Measurements from ENCODE around the gene PCDHGA8. TPM values are rescaled to one million over a fixed set of nuclear protein-coding genes. Genes with fewer than 3 reads are reported as not detected.
"Not testable (repeated sequence)": the region's sequence is repeated elsewhere in the genome, so short reads cannot be mapped to it uniquely, and the experiment has no call there.

The PCDHGA8 gene
- polyA plus RNA-seq, 2 of the 4 experiments (the other 2 are of a cell fraction) = 0.03 to 0.08 TPM

DNA sequence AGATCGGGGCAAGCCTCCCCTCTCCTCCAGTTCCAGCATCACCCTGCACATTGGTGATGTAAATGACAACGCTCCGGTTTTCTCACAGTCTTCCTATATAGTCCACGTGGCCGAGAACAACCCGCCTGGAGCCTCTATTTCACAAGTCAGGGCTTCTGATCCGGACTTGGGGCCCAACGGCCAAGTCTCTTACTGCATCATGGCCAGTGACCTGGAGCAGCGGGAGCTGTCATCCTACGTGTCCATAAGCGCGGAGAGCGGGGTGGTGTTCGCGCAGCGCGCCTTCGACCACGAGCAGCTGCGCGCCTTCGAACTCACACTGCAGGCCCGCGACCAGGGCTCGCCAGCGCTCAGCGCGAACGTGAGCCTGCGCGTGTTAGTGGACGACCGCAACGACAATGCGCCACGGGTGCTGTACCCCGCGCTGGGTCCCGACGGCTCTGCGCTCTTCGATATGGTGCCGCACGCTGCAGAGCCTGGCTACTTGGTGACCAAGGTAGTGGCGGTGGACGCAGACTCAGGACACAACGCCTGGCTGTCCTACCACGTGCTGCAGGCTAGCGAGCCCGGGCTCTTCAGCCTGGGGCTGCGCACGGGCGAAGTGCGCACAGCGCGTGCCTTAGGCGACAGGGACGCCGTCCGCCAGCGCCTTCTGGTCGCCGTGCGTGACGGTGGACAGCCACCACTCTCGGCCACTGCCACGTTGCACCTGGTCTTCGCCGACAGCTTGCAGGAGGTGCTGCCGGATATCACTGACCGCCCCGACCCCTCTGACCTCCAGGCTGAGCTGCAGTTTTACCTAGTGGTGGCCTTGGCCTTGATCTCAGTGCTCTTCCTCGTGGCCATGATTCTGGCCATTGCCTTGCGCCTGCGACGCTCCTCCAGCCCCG is 3.0 kb upstream of the PCDHGA8 start (continued):
- no peak for TF ChIP-seq RCOR1 (IDR thresholded peaks at IDR 0.05; ENCODE audit: low read depth, low read length)
- TF ChIP-seq ZSCAN20 (CRISPR knock-in tag; IDR thresholded peaks at IDR 0.05) = no peak
- TF ChIP-seq JUN (IDR thresholded peaks at IDR 0.05) = no peak
- no peak for TF ChIP-seq ZC3H11A (IDR thresholded peaks at IDR 0.05)
- no peak for TF ChIP-seq RFX5 (IDR thresholded peaks at IDR 0.05)
- TF ChIP-seq USF2 (IDR thresholded peaks at IDR 0.05) = no peak

GRCh38 chr5:141393267-141393666 is 834 bp downstream of the PCDHGA8 start:
- FAIRE-seq = no peak
- no peaks in the 10 kb centered on the region for H3K4me1 ChIP-seq
- no peak for DNase-seq (ENCODE audit: low read depth in 1 of 2, low spot score in 1 of 2)
- ChIA-PET POLR2A (no interaction called here), CTCF (interaction anchor here (0.9 to 1.5 kb wide), 5 partner anchors 10 to 165 kb away, joined by 3 to 5 read pairs (median 4); partner anchors contain the start of genes PCDHGA7, PCDHGB1 and PCDHGB3)
- TF ChIP-seq RARB (CRISPR knock-in tag; IDR thresholded peaks at IDR 0.05) (no peak), EHF (CRISPR knock-in tag; IDR thresholded peaks at IDR 0.05) (no peak), MAX (IDR thresholded peaks at IDR 0.05) (no peak), MYC (IDR thresholded peaks at IDR 0.05; ENCODE audit: borderline replicate concordance, low read length) (no peak), ZSCAN20 (CRISPR knock-in tag; IDR thresholded peaks at IDR 0.05) (no peak), HOXA7 (CRISPR knock-in tag; IDR thresholded peaks at IDR 0.05) (no peak), ZFP36 (IDR thresholded peaks at IDR 0.05; ENCODE audit: borderline replicate concordance, partially characterized antibody) (no peak), HOXB13 (CRISPR knock-in tag; IDR thresholded peaks at IDR 0.05; ENCODE audit: low read depth) (no peak), SMC3 (IDR thresholded peaks at IDR 0.05) (no peak), USF2 (IDR thresholded peaks at IDR 0.05) (no peak), ZNF302 (CRISPR knock-in tag; IDR thresholded peaks at IDR 0.05) (no peak), RCOR1 (IDR thresholded peaks at IDR 0.05; ENCODE audit: low read depth, low read length) (no peak), CBX8 (IDR thresholded peaks at IDR 0.05) (no peak), RNF2 (IDR thresholded peaks at IDR 0.05; ENCODE audit: borderline replicate concordance, low read depth) (no peak), GATA3 (IDR thresholded peaks at IDR 0.05; ENCODE audit: borderline replicate concordance) (no peak), SREBF2 (IDR thresholded peaks at IDR 0.05) (no peak), POLR2AphosphoS2 (conservative IDR thresholded peaks at IDR 0.05; ENCODE audit: low read length) (no peak)
- TF ChIP-seq, protein P1, sequence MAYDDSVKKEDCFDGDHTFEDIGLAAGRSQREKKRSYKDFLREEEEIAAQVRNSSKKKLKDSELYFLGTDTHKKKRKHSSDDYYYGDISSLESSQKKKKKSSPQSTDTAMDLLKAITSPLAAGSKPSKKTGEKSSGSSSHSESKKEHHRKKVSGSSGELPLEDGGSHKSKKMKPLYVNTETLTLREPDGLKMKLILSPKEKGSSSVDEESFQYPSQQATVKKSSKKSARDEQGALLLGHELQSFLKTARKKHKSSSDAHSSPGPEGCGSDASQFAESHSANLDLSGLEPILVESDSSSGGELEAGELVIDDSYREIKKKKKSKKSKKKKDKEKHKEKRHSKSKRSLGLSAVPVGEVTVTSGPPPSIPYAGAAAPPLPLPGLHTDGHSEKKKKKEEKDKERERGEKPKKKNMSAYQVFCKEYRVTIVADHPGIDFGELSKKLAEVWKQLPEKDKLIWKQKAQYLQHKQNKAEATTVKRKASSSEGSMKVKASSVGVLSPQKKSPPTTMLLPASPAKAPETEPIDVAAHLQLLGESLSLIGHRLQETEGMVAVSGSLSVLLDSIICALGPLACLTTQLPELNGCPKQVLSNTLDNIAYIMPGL (CRISPR knock-in tag; IDR thresholded peaks at IDR 0.05; ENCODE audit: borderline replicate concordance) = no peak
- TF ChIP-seq, protein P2, sequence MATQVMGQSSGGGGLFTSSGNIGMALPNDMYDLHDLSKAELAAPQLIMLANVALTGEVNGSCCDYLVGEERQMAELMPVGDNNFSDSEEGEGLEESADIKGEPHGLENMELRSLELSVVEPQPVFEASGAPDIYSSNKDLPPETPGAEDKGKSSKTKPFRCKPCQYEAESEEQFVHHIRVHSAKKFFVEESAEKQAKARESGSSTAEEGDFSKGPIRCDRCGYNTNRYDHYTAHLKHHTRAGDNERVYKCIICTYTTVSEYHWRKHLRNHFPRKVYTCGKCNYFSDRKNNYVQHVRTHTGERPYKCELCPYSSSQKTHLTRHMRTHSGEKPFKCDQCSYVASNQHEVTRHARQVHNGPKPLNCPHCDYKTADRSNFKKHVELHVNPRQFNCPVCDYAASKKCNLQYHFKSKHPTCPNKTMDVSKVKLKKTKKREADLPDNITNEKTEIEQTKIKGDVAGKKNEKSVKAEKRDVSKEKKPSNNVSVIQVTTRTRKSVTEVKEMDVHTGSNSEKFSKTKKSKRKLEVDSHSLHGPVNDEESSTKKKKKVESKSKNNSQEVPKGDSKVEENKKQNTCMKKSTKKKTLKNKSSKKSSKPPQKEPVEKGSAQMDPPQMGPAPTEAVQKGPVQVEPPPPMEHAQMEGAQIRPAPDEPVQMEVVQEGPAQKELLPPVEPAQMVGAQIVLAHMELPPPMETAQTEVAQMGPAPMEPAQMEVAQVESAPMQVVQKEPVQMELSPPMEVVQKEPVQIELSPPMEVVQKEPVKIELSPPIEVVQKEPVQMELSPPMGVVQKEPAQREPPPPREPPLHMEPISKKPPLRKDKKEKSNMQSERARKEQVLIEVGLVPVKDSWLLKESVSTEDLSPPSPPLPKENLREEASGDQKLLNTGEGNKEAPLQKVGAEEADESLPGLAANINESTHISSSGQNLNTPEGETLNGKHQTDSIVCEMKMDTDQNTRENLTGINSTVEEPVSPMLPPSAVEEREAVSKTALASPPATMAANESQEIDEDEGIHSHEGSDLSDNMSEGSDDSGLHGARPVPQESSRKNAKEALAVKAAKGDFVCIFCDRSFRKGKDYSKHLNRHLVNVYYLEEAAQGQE (IDR thresholded peaks at IDR 0.05) = no peak
- 72% methylated on average over 20 of the region's 21 CpGs for WGBS (ENCODE audit: missing lambda C conversion rate)
- ATAC-seq = no peak
- H3K4me2 ChIP-seq = no peak overlapping the region
- no peak overlapping the region for H3K4me3 ChIP-seq
- H3K27ac ChIP-seq = no peak overlapping the region
- H3K9me3 ChIP-seq = peaks cover 67% of the 10 kb centered on the region

DNA sequence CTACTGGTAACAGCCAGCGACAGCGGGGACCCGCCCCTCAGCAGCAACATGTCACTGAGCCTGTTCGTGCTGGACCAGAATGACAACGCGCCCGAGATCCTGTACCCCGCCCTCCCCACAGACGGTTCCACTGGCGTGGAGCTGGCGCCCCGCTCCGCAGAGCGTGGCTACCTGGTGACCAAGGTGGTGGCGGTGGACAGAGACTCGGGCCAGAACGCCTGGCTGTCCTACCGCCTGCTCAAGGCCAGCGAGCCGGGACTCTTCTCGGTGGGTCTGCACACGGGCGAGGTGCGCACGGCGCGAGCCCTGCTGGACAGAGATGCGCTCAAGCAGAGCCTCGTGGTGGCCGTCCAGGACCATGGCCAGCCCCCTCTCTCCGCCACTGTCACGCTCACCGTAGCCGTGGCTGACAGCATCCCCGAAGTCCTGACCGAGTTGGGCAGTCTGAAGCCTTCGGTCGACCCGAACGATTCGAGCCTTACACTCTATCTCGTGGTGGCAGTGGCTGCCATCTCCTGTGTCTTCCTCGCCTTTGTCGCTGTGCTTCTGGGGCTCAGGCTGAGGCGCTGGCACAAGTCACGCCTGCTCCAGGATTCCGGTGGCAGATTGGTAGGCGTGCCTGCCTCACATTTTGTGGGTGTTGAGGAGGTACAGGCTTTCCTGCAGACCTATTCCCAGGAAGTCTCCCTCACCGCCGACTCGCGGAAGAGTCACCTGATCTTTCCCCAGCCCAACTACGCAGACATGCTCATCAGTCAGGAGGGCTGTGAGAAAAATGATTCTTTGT is 2.2 kb downstream of the PCDHGA8 start:
- H3K27ac ChIP-seq; H3K4me3 ChIP-seq; H3K4me2 ChIP-seq; ATAC-seq; POLR2A ChIA-PET; FAIRE-seq; H3K4me1 ChIP-seq; DNase-seq (ENCODE audit: low read depth in 1 of 2, low spot score in 1 of 2): not testable (repeated sequence)
- peaks cover 70% of the 10 kb centered on the region for H3K9me3 ChIP-seq
- CTCF ChIA-PET = interaction anchor here (1.1 to 1.9 kb wide), 3 partner anchors 12 to 310 kb away, joined by 3 to 4 read pairs (median 3); partner anchors contain the start of genes PCDHGA7 and PCDHGB7
- WGBS (ENCODE audit: missing lambda C conversion rate) = 82% methylated on average over 26 of the region's 53 CpGs
